ENCODE results near the gene DLG2.

GRCh38 chr11:85310479-85310878 is 316.7 kb downstream of the DLG2 start:
- no peak for TF ChIP-seq TAF1 (IDR thresholded peaks at IDR 0.05; ENCODE audit: borderline replicate concordance, insufficient read depth, low read length)
- no peak for TF ChIP-seq POLR2AphosphoS5 (IDR thresholded peaks at IDR 0.05; ENCODE audit: low read depth, low read length)
- no peak for TF ChIP-seq REST (IDR thresholded peaks at IDR 0.05; ENCODE audit: insufficient read depth in 1 of 2, low read depth in 2 of 2, low read length in 2 of 2)
- no peak for TF ChIP-seq SIN3A (IDR thresholded peaks at IDR 0.05; ENCODE audit: borderline replicate concordance, insufficient read depth, low read length)
- TF ChIP-seq FOXP2 (optimal IDR thresholded peaks at IDR 0.05; ENCODE audit: borderline replicate concordance, extremely low read depth, extremely low read length, insufficient read depth) = no peak
